ENCODE results near the gene SPATA4.

The SPATA4 gene

GRCh38 chr4:176210579-176211296, 15.4 kb upstream of the SPATA4 start:
- no peaks in the 10 kb centered on the region for H3K79me2 ChIP-seq (ENCODE audit: low read length)
- H3K27ac ChIP-seq (ENCODE audit: low read length): no peak overlapping the region
- H3K4me1 ChIP-seq (ENCODE audit: low read length): no peaks in the 10 kb centered on the region
- H2AFZ ChIP-seq (ENCODE audit: low read depth, low read length): no peak overlapping the region
- H3K4me3 ChIP-seq (ENCODE audit: low read length): no peak overlapping the region
- no peak overlapping the region for H3K9ac ChIP-seq (ENCODE audit: low read length)
- no peaks in the 10 kb centered on the region for H4K20me1 ChIP-seq (ENCODE audit: insufficient read depth, low read length)
- no peaks in the 10 kb centered on the region for H3K9me3 ChIP-seq (ENCODE audit: insufficient read depth, low read length)
- no peak overlapping the region for H3K4me2 ChIP-seq (ENCODE audit: low read length)
- H3K36me3 ChIP-seq (replicated peaks; ENCODE audit: low read depth, low read length): no peaks in the 10 kb centered on the region
- no peaks in the 10 kb centered on the region for H3K27me3 ChIP-seq (ENCODE audit: low read depth, low read length)
- TF ChIP-seq EZH2phosphoT487 (IDR thresholded peaks at IDR 0.05; ENCODE audit: low read depth): no peak
- TF ChIP-seq CTCF (IDR thresholded peaks at IDR 0.05; ENCODE audit: low read depth, low read length): no peak

DNA sequence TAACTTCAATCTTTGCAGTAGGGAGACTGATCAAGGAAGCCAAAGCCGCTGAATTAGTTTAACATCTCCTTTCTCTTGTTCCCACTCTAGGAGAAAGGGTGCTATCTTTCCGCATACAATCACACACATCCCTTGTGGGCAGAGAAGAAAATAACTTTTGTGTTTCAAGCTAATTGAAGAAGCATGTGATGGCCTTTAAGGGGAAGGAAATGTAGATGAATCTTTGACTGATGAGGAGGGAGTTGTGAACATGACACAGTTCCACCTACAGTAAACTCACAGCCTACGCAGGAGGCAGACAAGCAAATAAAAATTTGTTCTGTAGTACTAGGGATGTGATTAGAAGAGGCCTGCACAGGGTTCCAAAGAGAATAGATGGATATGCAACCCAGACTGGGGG, 14.7 kb upstream of the SPATA4 start:
- TF ChIP-seq CTCF (IDR thresholded peaks at IDR 0.05; ENCODE audit: low read depth, low read length) (no peak), EZH2phosphoT487 (IDR thresholded peaks at IDR 0.05; ENCODE audit: low read depth) (no peak)
- Histone ChIP-seq H3K4me3 (ENCODE audit: low read length) (no peak overlapping the region), H3K79me2 (ENCODE audit: low read length) (no peaks in the 10 kb centered on the region), H4K20me1 (ENCODE audit: insufficient read depth, low read length) (no peaks in the 10 kb centered on the region), H3K27me3 (ENCODE audit: low read depth, low read length) (no peaks in the 10 kb centered on the region), H3K4me1 (ENCODE audit: low read length) (no peaks in the 10 kb centered on the region), H3K4me2 (ENCODE audit: low read length) (no peak overlapping the region), H3K27ac (ENCODE audit: low read length) (no peak overlapping the region), H3K36me3 (replicated peaks; ENCODE audit: low read depth, low read length) (no peaks in the 10 kb centered on the region), H2AFZ (ENCODE audit: low read depth, low read length) (no peak overlapping the region), H3K9ac (ENCODE audit: low read length) (no peak overlapping the region), H3K9me3 (ENCODE audit: insufficient read depth, low read length) (no peaks in the 10 kb centered on the region)

- H2AFZ ChIP-seq (ENCODE audit: low read depth, low read length): no peak overlapping the region
- no peaks in the 10 kb centered on the region for H3K36me3 ChIP-seq (replicated peaks; ENCODE audit: low read depth, low read length)
- no peak for TF ChIP-seq CTCF (IDR thresholded peaks at IDR 0.05; ENCODE audit: low read depth, low read length)
- TF ChIP-seq EZH2phosphoT487 (IDR thresholded peaks at IDR 0.05; ENCODE audit: low read depth): no peak
- H4K20me1 ChIP-seq (ENCODE audit: insufficient read depth, low read length): no peaks in the 10 kb centered on the region
- H3K4me2 ChIP-seq (ENCODE audit: low read length): no peak overlapping the region
- no peaks in the 10 kb centered on the region for H3K27me3 ChIP-seq (ENCODE audit: low read depth, low read length)
- H3K4me1 ChIP-seq (ENCODE audit: low read length): no peaks in the 10 kb centered on the region
- no peak overlapping the region for H3K27ac ChIP-seq (ENCODE audit: low read length)
- H3K4me3 ChIP-seq (ENCODE audit: low read length): no peak overlapping the region
- no peaks in the 10 kb centered on the region for H3K79me2 ChIP-seq (ENCODE audit: low read length)
- no peak overlapping the region for H3K9ac ChIP-seq (ENCODE audit: low read length)
- H3K9me3 ChIP-seq (ENCODE audit: insufficient read depth, low read length): no peaks in the 10 kb centered on the region
These were observed 14.2 kb upstream of the SPATA4 start for GRCh38 chr4:176209535-176209934.

GRCh38 chr4:176207839-176208238, 12.5 kb upstream of the SPATA4 start:
- TF ChIP-seq EZH2phosphoT487 (IDR thresholded peaks at IDR 0.05; ENCODE audit: low read depth) (no peak), CTCF (IDR thresholded peaks at IDR 0.05; ENCODE audit: low read depth, low read length) (no peak)
- Histone ChIP-seq H3K27me3 (ENCODE audit: low read depth, low read length) (no peaks in the 10 kb centered on the region), H3K79me2 (ENCODE audit: low read length) (no peaks in the 10 kb centered on the region), H3K9ac (ENCODE audit: low read length) (no peak overlapping the region), H2AFZ (ENCODE audit: low read depth, low read length) (no peak overlapping the region), H3K4me3 (ENCODE audit: low read length) (no peak overlapping the region), H3K36me3 (replicated peaks; ENCODE audit: low read depth, low read length) (no peaks in the 10 kb centered on the region), H3K9me3 (ENCODE audit: insufficient read depth, low read length) (no peaks in the 10 kb centered on the region), H3K4me1 (ENCODE audit: low read length) (0 out of 2 replicates have a peak, but pooled peaks cover 5% of the 10 kb centered on the region), H4K20me1 (ENCODE audit: insufficient read depth, low read length) (no peaks in the 10 kb centered on the region), H3K27ac (ENCODE audit: low read length) (no peak overlapping the region), H3K4me2 (ENCODE audit: low read length) (no peak overlapping the region)
